HepG2 (cell line): Measurements from ENCODE around the gene DDX39B. TPM values are rescaled to one million over a fixed set of nuclear protein-coding genes. Genes with fewer than 3 reads are reported as not detected.

Experiments
- AKAP8 ChIP-seq: sonication (generic); formaldehyde crosslinking; IDR thresholded peaks from 2 replicates; pipeline ENCODE4 v1.5.1; 2020; ENCODE audit warnings: mild to moderate bottlenecking, missing genetic modification reagents
- ATF6 ChIP-seq: sonication (generic); formaldehyde crosslinking; conservative IDR thresholded peaks from 2 replicates; pipeline ENCODE4 v1.4.0; 2020; ENCODE audit warnings: missing genetic modification reagents
- CAMTA2 ChIP-seq: sonication (generic); formaldehyde crosslinking; IDR thresholded peaks from 2 replicates; pipeline ENCODE4 v1.4.0; 2020; ENCODE audit warnings: mild to moderate bottlenecking, missing genetic modification reagents, borderline replicate concordance
- HNF4A ChIP-seq: sonication (generic); formaldehyde crosslinking; IDR thresholded peaks from 2 replicates; pipeline ENCODE4 v1.4.0; 2020; ENCODE audit warnings: missing genetic modification reagents
- MED8 ChIP-seq: sonication (generic); formaldehyde crosslinking; IDR thresholded peaks from 2 replicates; pipeline ENCODE4 v1.8.1; 2023; ENCODE audit warnings: mild to moderate bottlenecking, missing genetic modification reagents; ENCODE audit not compliant: insufficient replicate concordance
- NR2F6 ChIP-seq, 2 experiments: IDR thresholded peaks; 2 replicates each; pipeline ENCODE4 v1.6.1; 2016; ENCODE audit warnings: antibody characterized with exemption in 1 of 2, mild to moderate bottlenecking in 1 of 2
- PHF21A ChIP-seq: sonication (generic); formaldehyde crosslinking; IDR thresholded peaks from 2 replicates; pipeline ENCODE4 v1.5.0; 2020; ENCODE audit warnings: mild to moderate bottlenecking, missing genetic modification reagents
- RARA ChIP-seq: IDR thresholded peaks from 2 replicates; pipeline ENCODE4 v1.6.1; 2016; ENCODE audit warnings: missing genetic modification reagents, missing compliant biosample characterization
- SMARCC2 ChIP-seq: fragments of 450-650 bp; IDR thresholded peaks from 2 replicates; pipeline ENCODE4 v1.6.1; 2017; ENCODE audit warnings: antibody characterized with exemption, mild to moderate bottlenecking
- ZBTB1 ChIP-seq: sonication (generic); formaldehyde crosslinking; IDR thresholded peaks from 2 replicates; pipeline ENCODE4 v1.4.0; 2020; ENCODE audit warnings: missing genetic modification reagents, borderline replicate concordance
- ZBTB46 ChIP-seq: sonication (generic); formaldehyde crosslinking; IDR thresholded peaks from 2 replicates; pipeline ENCODE4 v1.4.0; 2020; ENCODE audit warnings: mild to moderate bottlenecking, missing genetic modification reagents, borderline replicate concordance
- ZFP36 ChIP-seq: fragments of 150-350 bp; IDR thresholded peaks from 2 replicates; pipeline ENCODE4 v1.6.1; 2018; ENCODE audit warnings: borderline replicate concordance, low read length, low read depth; ENCODE audit not compliant: partially characterized antibody
- ZNF280D ChIP-seq: sonication (generic); formaldehyde crosslinking; IDR thresholded peaks from 2 replicates; pipeline ENCODE4 v1.5.1; 2020; ENCODE audit warnings: mild to moderate bottlenecking, missing genetic modification reagents
- ZNF331 ChIP-seq: sonication (generic); formaldehyde crosslinking; IDR thresholded peaks from 2 replicates; pipeline ENCODE4 v1.4.0; 2020; ENCODE audit warnings: missing genetic modification reagents
- ZNF383 ChIP-seq: sonication (generic); formaldehyde crosslinking; IDR thresholded peaks from 2 replicates; pipeline ENCODE4 v1.4.0; 2020; ENCODE audit warnings: missing genetic modification reagents, mild to moderate bottlenecking, borderline replicate concordance
- ZNF543 ChIP-seq: sonication (generic); formaldehyde crosslinking; IDR thresholded peaks from 2 replicates; pipeline ENCODE4 v1.4.0; 2020; ENCODE audit warnings: mild to moderate bottlenecking, missing genetic modification reagents
- ZNF589 ChIP-seq: sonication (generic); formaldehyde crosslinking; conservative IDR thresholded peaks from 2 replicates; pipeline ENCODE4 v1.8.0; 2022; ENCODE audit warnings: mild to moderate bottlenecking, moderate library complexity, missing genetic modification reagents
- ZNF597 ChIP-seq: sonication (generic); formaldehyde crosslinking; IDR thresholded peaks from 2 replicates; pipeline ENCODE4 v1.5.0; 2020; ENCODE audit warnings: missing genetic modification reagents
- ZNF598 ChIP-seq: sonication (generic); formaldehyde crosslinking; IDR thresholded peaks from 2 replicates; pipeline ENCODE4 v1.5.1; 2020; ENCODE audit warnings: mild to moderate bottlenecking, missing genetic modification reagents, borderline replicate concordance
- ZNF674 ChIP-seq: sonication (generic); formaldehyde crosslinking; IDR thresholded peaks from 2 replicates; pipeline ENCODE4 v1.5.0; 2020; ENCODE audit warnings: low read depth, mild to moderate bottlenecking, missing genetic modification reagents
- ZNF770 ChIP-seq: sonication (generic); formaldehyde crosslinking; IDR thresholded peaks from 2 replicates; pipeline ENCODE4 v1.5.0; 2020; ENCODE audit warnings: mild to moderate bottlenecking, missing genetic modification reagents
- polyA plus RNA-seq, 8 experiments: library from polyadenylated mRNA; depleted of rRNA in 3 of 8; stranded (reverse) in 7 of 8; unstranded in 1 of 8; fragments of >200 nt; fragmentation: Illumina TruSeq in 4 of 8; extraction: Trizol in 4 of 8; gene quantifications; 2 replicates each; pipeline versions ENCODE4 v1.2.1 to v1.2.3, GENCODE V29; 2011 to 2016; ENCODE audit warnings: low read depth in 4 of 8, missing spikeins in 1 of 8, mixed read lengths in 1 of 8; ENCODE audit not compliant: insufficient read depth in 1 of 8
- total RNA-seq, 5 experiments: library from RNA; depleted of rRNA; stranded (reverse); fragments of >200 nt; fragmentation: Illumina TruSeq; extraction: Trizol; gene quantifications; 2 replicates each; pipeline ENCODE4 v1.2.3, GENCODE V29; 2016; ENCODE audit warnings: low read depth in 1 of 5

The DDX39B gene
- total and polyA plus RNA-seq, 2 of the 13 experiments (the other 11 are each of a cell fraction or from before 2014, with no cell fraction given), result 570 to 678 TPM

GRCh38 chr6:31543639-31544038, 1.8 kb upstream of the DDX39B start (continued):
- no peak for TF ChIP-seq MED8 (CRISPR knock-in tag)
- TF ChIP-seq ZNF383 (CRISPR knock-in tag), result no peak
- peak; percentile 48 for TF ChIP-seq RARA
- no peak for TF ChIP-seq ZBTB1 (CRISPR knock-in tag)
- TF ChIP-seq ZNF280D (CRISPR knock-in tag), result no peak
- TF ChIP-seq ZNF589 (CRISPR knock-in tag), result no peak
- no peak for TF ChIP-seq PHF21A (CRISPR knock-in tag)
- no peak for TF ChIP-seq CAMTA2 (CRISPR knock-in tag)
- TF ChIP-seq HNF4A (CRISPR knock-in tag), result peak; percentile 74
- no peak for TF ChIP-seq ZFP36
- no peak for TF ChIP-seq ZNF543 (CRISPR knock-in tag)
- TF ChIP-seq ZNF770 (CRISPR knock-in tag), result peak; percentile 95
- no peak for TF ChIP-seq ZNF674 (CRISPR knock-in tag)
- no peak for TF ChIP-seq SMARCC2
- TF ChIP-seq ZNF598 (CRISPR knock-in tag), result 0 out of 2 replicates have a peak, but pooled peaks have one; percentile 32
- TF ChIP-seq ZBTB46 (CRISPR knock-in tag), result no peak
- no peak for TF ChIP-seq ATF6 (CRISPR knock-in tag)
- TF ChIP-seq ZNF331 (CRISPR knock-in tag), result peak; percentile 54; the same call in 1 of the 2 replicates
- no peak for TF ChIP-seq AKAP8 (CRISPR knock-in tag)
- no peak for TF ChIP-seq NR2F6 (IDR thresholded peaks at IDR 0.05)
- TF ChIP-seq NR2F6 (CRISPR knock-in tag; IDR thresholded peaks at IDR 0.05), result peak; percentile 30; the same call in 1 of the 2 replicates
- TF ChIP-seq ZNF597 (CRISPR knock-in tag), result no peak
